Measurements from ENCODE around the gene BRD7.

- TF ChIP-seq CTCF (IDR thresholded peaks at IDR 0.05) (no peak), POLR2A (IDR thresholded peaks at IDR 0.05) (no peak), EP300 (IDR thresholded peaks at IDR 0.05) (no peak), POLR2AphosphoS5 (IDR thresholded peaks at IDR 0.05) (no peak)
Measured at GRCh38 chr16:50377001-50377400, 8.2 kb upstream of the BRD7 start.
